HG03439 (cell line): ENCODE measurements around the gene HOXA11.

Experiments used
- ATAC-seq: cut with Tn5 transposase; IDR thresholded peaks from one replicate; pipeline ENCODE4 v1.9.1; 2021; ENCODE audit warnings: mild to moderate bottlenecking, moderate library complexity; ENCODE audit not compliant: unreplicated experiment

Gene HOXA11

DNA sequence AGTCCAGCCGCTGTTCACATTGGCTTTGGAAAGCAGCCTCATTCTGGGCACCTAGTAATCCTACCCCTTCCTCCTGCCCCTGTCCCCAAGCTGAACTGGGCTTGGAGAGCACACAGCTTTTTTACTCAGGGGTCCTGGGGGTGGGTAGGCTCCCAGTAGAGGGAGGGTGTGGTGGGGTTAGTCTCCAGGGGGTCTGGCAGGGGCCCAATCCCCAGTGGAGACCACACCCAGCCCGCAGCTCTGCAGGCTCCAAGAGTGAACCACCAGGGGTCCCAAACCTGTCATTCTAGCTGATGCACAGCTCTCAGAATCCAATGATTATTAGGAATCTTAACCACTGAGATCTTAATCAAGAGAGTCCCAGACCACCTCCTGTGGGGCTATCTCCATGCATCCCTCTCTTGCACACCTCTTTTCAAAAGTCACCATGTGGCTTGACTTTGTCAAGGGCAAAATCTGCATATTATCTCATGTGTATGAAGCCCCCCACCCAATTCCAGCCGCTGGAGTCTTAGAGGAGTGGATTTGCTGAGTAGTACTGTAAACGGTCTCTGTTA, 2.7 kb downstream of the HOXA11 start:
- no peak for ATAC-seq

DNA sequence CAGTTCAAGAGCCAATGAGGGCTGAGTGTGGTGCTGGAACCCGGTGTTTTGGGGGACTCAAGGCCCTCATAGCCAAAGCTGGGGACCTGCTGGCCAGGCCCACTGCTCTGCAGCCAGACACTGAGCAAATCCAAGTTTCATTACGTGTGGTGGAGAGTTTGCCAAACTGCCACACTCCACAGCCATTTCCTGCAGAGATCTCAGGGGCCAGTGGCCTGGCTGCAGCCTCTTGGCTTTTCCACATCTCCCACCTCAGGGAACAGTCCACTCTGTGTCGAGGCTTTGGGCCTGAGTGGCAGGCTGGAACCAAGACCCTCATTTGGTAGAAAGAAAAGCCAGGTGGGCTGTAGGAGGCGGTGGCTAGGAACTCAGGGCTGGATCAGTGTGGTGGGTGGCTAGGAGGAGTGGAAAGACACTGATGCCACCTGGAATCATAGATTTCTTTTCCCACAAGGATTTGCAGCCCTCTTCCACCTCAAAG, 3.2 kb downstream of the HOXA11 start:
- no peak for ATAC-seq

DNA sequence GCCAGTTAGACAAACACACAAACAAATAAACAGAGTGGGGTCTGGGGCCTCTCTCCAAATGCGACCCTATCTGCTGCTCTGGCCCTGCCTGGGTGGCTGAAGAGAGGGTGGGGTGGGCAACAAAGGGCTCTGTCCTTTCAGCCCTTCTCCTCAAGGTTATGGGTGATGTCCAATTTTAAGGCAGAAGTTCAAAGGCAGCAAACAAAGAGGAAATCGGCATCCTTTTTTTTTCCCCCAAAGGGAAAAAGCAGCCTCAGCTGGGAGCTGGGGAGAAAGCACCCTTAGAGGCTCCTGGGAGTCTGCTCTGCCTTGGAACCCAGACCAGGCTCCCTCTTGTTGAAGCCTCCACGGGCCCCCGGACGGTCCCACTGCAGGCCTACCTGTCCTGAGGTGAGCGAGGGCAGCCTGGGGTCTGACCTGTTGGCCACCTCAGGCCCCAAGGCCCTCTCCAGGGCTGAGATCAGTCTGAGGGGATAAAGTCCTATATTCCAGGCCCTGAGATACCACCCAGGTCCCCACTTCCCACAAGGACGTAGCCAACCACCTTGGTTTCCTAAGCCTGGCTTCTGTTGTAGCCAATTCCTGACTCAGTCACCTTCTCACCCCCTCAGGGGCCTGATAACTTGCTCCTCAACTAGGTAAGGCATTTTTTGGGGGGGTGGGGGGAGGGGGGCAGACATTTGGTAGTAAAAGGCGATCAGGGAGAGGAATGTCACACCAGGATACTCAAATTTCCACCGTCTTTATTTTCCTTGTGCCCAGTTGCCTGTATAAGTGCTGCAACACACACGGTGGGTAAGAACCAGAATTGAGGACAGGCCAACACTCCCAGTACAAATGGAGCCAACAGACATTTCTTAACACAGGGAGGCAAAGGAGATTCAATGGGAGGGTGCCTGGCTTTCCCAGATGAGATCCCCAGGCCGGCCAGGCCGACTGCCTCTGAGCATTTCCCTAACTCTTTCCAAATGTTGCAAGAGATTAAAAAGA, 4.3 kb downstream of the HOXA11 start:
- ATAC-seq = no peak

DNA sequence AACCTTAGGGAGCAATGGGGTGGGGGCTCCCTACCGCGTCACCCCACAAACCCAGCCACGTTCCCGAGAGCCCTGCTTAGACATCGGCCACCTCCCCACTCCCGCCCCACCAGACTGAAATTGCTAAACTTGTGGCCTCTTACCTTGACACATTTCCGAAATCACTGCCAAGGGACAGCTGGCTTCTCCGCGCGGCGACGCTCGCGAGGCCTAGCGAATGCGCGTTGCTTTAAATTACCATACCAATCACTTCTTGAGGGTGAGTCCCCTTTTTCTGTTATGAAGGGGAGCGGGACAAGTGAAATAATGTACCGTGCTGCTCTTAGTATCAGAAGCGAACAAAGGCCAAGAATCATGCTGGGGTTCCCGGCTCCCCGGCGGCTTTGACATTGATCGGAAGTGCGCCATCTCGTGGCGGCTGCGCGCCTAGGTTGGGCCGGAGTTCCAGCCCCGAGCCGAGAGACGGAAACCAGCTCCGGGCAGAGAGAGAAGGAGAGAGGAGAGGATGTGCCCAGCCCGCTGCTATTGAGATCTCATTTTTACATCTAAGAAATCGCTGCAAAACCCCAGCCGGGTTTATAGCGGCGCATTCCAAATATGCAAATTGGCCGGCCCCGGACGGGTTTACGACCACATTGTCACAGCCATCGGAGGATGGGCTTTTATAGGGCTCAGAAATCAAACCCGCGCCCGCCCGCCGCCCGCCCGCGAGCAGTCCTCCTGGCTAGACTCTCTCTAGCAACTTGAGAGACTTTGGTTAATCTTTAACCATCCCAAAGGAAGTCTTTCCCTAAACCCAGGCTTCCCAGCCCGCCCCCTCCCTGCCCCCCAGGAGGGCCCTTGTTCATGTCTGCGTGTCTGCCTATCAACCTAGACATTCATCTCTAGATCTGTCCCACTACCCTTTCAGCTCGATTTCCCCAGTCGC, 5.3 kb downstream of the HOXA11 start:
- no peak for ATAC-seq

DNA sequence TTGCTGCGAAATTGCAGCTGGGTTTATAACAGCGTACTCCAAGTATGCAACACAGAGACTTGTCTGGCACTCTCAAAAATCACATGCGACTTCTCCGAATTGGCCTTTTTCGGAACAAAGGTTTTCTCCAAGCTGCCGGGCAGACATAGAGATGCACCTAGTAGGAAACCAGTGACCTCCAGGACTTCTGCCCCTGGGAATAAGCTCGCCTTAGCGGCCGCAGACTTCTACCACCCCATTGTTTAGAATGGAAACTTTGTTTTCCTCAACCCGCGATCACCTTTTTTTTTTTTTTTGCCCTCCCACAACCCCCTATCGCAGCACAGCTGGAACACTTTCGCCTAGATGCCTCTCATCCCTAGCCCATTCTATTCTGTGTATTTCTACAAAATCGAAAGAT, 6.0 kb downstream of the HOXA11 start:
- no peak for ATAC-seq

DNA sequence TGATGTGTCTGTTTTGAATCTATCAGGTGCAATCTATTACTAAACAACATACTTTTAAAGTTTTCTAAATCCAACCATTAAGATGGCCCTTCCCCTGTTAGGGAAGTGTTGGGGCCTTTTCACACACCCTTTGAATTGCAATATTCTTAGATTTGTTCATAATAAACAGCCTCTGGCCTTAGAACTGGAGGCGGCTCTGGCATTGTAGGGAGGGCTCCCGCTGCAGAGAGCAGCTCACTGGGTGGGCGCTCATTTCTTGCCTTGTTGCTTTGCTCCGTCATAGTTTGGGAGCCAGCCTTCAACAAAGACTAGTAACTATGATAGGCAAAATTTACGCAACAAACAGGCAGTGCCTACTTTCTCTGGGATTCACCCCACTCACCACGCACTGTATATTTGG, 6.7 kb downstream of the HOXA11 start:
- no peak for ATAC-seq

DNA sequence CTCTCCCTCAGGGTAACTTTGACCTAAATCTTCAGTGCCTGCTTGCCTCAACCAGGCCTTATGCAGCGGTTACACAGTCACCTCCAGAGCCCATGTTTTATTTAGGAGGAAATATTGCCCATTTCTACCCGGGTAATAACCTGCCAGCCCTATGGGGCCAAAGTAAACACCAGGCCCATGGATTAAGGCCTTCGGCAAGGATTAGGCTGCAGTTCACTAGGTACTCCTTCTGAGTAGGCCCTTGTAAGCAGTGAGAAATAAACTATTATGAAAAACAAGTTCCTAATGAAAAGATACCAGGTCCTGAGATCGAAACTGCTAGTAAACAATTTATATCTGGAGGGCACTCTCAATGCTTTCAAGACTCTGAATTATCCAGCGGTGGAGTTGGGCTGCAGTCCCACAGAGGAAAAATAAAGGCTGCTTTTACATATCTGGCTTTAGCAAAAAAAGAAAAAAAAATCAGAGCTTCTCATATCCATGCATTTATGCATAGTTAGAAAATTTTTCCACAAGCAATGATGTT, 7.2 kb downstream of the HOXA11 start:
- no peak for ATAC-seq

DNA sequence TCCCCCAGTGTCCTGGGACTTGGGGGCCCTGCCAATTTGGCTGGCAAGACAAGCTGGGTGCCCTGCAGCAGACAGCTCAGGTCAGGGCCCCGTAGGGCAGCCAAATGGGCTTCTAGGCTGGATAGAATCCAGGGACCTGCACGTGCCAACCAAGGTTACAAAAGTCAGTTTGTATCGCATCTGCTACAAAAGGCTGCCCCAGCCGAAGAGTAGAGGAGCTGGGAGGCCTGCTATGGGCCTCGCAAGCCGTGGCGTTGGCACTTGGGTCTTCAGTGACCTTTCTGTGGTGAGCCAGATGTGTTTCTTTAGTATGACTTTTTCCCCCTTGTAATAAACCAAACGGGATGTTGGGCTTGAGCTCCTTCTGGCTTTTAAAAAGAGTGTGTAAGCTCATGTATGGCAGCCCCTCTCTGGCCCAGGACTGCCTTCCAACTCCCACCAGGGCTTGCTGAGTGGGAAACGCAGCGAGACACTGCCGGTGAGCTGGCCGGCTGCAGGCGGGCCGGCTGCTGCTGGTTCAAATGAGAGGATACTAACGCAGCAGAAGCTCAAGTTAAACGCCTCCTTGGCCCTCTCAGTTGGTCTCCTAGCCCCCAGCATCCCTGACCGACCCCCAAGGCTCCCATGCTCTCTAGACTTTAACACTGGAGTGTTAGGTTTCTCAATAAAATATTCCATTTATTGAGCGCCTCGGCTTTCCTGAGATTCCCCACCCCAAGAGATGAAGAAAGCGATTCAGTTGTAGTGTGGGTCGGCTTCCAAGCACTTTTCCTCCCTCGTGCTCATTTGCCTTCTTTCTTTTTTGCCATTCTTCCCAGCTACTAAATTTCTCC, 7.9 kb downstream of the HOXA11 start:
- ATAC-seq = no peak

DNA sequence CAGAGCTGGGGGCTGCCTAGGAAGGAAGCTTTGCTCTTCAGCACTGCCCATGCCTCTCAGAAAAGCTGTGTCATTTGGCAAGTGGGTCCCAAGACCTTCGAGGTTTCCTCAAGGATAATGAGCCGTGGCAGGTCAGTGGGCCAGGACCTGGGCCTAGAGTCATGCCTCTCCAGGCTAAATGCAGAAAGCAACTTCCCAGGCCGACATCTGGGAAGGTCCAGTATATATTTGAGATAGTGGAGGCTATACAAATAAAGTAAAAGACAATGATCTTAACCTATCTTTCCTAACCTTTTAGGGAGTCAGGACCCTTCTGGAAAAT, 8.5 kb downstream of the HOXA11 start:
- ATAC-seq = no peak

DNA sequence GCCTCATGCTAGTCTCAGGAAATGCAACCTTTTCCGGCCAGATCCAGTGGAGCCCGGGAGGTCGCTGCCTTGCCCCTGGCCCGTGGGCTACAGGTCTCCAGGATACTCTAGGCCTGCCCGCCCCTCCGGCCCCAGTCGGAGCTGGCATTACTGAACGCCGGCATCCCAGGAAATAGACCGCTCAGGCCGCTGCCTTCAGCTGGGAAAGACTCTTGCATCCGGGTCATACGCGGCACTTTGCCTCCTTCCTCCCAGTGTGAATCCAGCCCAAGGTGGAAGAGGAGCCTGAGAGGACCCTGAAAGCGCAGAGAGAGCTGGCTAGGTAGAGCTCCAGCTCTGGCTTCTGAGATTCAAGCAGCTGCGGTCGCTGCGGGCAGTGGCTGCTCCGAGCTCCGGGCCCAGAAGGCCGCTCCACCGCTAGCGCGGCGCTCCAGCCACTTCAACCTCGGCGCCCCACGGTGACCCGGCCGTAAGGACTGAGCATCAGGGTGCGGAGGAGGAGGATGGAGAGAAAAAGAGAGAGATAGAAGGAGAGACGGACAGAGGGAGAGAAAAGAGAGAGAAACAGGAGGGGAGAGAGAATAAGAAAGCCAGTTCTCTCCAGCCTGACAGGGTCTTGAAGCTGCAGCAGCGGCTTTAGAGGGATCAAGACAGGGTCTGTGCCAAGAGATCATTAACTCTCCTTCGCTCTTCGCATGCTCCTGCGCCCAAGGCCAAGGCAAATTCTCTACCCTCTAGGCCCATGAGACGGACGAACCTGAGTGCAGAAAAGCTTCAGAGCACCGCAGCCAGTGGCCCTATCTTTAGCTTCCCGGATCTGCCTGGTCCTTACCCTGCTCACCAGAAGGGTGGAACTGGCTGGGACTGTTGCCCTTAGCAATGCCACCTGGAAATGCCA, 9.2 kb downstream of the HOXA11 start:
- ATAC-seq = no peak

DNA sequence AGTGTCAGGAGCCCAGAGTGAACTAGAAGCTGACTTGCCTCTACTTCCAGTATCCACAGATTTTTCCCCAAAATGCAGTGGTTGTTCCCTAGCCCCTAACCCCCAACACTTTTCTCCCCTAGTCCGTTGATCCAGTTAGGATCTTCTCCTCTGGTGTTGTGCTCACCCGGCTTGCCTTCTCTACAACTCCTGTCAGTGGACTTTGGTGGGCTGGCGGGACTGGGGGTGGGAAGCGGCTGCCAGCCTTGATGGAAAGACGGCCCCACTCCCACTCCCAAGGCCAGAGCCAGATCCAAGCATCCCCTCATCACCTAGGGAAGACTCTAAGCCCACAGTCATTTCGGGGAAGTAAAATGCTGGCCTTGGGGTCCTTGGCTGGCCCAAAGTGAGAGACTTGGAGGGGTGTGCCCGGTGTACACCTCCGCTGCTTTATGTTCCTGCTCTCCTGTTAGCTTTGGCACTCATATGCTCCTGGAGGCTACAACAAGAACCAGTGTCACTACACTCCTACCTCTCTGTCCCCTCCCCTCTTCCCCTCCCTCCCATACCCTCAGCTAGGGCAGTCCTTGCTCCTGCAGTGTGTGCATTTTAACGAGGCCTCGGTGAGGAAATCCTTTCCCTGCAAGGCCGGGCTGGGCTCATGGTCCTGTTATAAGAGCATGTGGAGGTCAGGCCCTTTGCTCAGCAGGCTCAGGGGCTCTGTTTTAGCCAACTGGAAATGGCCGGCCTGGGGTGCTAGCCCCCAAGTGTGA, 10.0 kb downstream of the HOXA11 start:
- ATAC-seq = no peak

DNA sequence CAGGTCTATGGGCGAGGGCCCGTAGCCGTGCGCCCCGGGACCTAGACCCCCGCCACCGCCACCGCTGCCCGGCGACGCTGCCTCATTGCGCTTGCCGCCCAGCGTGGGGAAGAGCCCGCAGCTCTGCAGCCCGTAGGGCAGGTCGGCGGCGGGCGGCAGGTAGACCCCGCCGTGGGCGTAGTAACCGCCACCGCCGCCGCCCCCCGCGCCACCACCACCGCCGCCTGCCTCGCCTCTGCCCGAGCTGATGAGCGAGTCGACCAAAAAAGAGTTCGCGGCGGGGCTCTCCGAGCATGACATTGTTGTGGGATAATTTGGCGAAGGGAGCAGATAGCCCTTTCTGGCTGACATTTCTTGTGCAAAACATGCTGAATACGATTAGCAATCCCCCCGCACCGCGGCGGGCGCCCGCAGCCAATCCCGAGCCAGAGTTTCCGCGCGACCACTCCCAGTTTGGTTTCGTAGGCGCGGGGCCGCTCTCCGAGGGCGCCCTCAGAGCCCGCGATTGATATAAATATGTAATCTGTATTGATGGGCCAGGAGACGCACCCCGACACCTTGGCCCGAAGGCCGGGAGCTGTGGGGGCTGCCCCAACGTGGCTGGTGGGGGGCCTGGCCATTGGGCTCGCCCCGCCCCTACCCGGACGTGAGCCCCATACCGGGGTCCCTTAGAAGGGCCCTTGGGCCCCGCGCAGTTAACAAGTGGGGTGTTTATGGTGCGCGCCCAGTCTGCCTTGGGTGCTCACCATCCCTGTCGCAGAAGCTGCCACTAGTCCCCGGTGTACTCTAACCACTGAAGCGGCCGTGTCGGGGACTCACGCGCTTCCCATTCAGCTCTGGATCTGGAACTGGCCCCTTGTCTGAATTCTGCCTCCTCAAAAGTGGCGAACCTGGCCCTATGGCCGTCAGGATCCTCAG, 10.8 kb downstream of the HOXA11 start, which contains the start of gene HOXA10:
TSS of gene HOXA10 (minus strand) at position 365 of the 918 bp plus-strand sequence. CDS start at position 351, 14 bp downstream.
- ATAC-seq = no peak

DNA sequence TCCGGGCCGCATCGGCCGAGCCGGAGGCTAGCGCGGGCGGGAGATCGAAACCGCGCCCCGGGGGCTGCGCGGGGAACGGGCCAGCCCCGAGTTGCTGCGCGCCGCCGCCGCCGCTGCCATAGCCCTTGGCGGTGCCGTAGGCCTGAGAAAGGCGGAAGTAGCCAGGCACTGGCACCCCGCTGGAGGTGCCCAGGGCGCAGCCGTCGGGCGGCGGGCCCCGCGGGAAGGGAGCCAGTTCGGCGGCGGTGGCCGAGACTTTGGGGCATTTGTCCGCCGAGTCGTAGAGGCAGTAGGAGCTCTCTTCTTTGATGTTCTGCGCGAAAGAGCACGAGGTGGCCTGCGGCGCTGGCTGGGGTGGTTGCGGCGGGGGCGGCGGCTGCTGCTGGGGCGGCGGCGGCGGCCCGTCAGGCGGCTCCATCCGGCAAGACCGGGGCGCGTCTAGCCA, 11.5 kb downstream of the HOXA11 start:
- no peak for ATAC-seq

DNA sequence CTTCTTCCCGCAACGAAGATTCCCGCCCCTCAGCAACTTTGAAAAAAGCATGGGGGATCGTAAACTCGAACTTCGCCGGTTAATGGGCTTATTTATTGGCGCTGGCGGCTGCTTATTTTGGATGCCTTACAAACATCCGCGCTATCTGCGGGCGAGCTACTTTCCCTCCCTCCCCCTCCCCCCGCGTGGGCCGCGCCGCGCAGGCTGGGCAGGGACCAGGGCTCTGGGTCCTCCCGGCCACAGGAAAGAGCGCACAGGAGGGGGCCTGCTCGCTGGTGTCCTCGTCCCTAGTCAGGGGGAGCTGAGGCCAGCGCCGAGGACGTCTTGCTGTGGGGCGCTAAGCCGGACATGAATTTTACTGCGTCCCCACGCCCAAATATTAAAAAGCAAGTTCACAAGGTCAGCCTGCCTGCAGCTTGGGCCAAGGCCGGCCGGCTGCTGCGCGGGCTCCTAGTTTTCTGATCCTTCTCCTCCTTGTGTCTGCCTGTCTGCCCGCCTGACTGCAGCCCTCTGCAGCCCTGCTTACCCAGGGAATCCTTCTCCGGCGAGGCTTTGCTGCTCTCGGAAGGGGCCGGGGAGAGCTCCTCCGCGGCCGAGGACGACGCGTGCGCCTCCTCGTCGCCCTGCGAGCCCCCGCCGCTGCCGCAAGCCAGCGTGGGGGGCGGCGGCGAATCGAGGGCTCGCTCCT, 12.1 kb downstream of the HOXA11 start:
- ATAC-seq = no peak

DNA sequence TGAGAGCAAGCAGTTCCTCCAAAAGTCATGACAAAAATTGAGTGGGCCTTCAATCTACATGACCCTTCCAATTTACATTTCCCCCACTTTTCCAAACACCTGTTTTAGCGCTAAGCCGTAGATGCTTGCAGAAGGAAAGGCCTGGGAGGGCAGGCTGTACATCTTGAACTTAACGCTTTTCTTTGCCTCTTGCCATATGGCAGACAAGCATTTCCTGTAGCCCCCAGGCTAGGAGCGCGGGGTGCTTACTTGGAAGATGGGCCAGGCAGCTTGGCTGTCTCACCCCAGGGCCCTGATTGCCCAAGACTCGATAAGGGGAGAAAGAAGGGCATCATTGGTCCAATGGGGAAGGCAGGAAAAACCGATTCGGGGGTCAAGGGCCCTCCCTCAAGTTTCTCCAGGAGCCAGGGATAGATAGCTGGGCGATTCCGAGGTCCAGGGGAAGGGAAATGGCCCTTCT, 12.7 kb downstream of the HOXA11 start:
- no peak for ATAC-seq

DNA sequence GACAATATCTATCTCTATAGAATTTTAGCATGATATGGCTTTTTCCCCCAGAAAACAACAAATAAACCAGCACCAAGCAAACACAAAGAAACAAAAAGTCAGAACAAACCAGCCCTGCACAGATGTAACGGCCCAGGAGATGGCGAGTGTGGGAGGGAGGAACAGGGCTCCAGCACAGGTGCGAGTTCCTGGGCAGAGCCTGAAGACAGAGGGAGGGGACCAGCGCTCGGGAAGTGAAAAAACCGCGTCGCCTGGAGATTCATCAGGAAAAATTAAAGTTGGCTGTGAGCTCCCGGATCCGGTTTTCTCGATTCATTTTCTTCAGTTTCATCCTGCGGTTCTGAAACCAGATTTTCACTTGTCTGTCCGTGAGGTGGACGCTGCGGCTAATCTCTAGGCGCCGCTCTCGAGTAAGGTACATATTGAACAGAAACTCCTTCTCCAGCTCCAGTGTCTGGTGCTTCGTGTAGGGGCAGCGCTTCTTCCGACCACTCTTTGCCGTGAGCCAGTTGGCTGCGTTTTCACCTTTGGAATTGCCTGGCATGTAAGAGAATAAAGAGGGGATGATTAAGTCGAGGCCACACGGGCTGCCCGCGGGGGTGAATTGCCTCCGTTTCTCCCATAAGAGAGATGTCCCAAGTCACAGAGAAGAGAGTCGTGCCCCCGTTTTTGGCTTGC, 13.3 kb downstream of the HOXA11 start:
- ATAC-seq = no peak
